K562 (cell line): ENCODE results near the gene DCUN1D3. TPM values are rescaled to one million over a fixed set of nuclear protein-coding genes. Genes with fewer than 3 reads are reported as not detected.

Experiments
- BCL6 ChIP-seq: fragments of 250-450 bp; sonication (Bioruptor Pico); IDR thresholded peaks from 2 replicates; pipeline ENCODE4 v1.4.0; 2020
- CBFA2T2 ChIP-seq: fragments of 450-650 bp; conservative IDR thresholded peaks from 2 replicates; pipeline ENCODE4 v1.6.1; 2017; ENCODE audit warnings: mild to moderate bottlenecking
- E4F1 ChIP-seq: fragments of 250-450 bp; sonication (Bioruptor Pico); IDR thresholded peaks from 2 replicates; pipeline ENCODE4 v1.5.0; 2021; ENCODE audit warnings: mild to moderate bottlenecking, borderline replicate concordance
- HMGN3 ChIP-seq: IDR thresholded peaks from 2 replicates; pipeline ENCODE4 v1.6.1; 2011; ENCODE audit warnings: borderline replicate concordance, low read depth, mild to moderate bottlenecking, mixed read lengths, low read length; ENCODE audit not compliant: insufficient read length; ENCODE audit errors: extremely low read depth
- HNRNPL ChIP-seq: fragments of 200-400 bp; formaldehyde crosslinking; IDR thresholded peaks from 2 replicates; pipeline ENCODE4 v1.6.1; 2017; ENCODE audit warnings: low read depth, mild to moderate bottlenecking, low read length
- KDM1A ChIP-seq, 2 experiments: fragments of 450-650 bp; IDR thresholded peaks; 2 replicates each; pipeline ENCODE4 v1.6.1; 2016; ENCODE audit warnings: mild to moderate bottlenecking in 2 of 2
- L3MBTL2 ChIP-seq: fragments of 450-650 bp; IDR thresholded peaks from 2 replicates; pipeline ENCODE4 v1.6.1; 2016; ENCODE audit warnings: mild to moderate bottlenecking, moderate library complexity
- NCOA4 ChIP-seq: fragments of 450-650 bp; IDR thresholded peaks from 2 replicates; pipeline ENCODE4 v1.6.1; 2018; ENCODE audit warnings: mild to moderate bottlenecking; ENCODE audit not compliant: partially characterized antibody
- NCOR1 ChIP-seq: fragments of 450-650 bp; IDR thresholded peaks from 2 replicates; pipeline ENCODE4 v1.6.1; 2016; ENCODE audit warnings: mild to moderate bottlenecking, moderate library complexity
- RBM25 ChIP-seq: fragments of 200-400 bp; formaldehyde crosslinking; IDR thresholded peaks from 2 replicates; pipeline ENCODE4 v1.6.1; 2018; ENCODE audit warnings: low read length, low read depth, moderate library complexity; ENCODE audit not compliant: severe bottlenecking
- SMAD1 ChIP-seq: fragments of 150-350 bp; IDR thresholded peaks from 2 replicates; pipeline ENCODE4 v1.6.1; 2014; ENCODE audit warnings: low read length, low read depth; ENCODE audit not compliant: partially characterized antibody
- SMARCA4 ChIP-seq: fragments of 450-650 bp; IDR thresholded peaks from 2 replicates; pipeline ENCODE4 v1.6.1; 2016
- SPI1 ChIP-seq: IDR thresholded peaks from 2 replicates; pipeline ENCODE4 v1.6.1; 2011; ENCODE audit warnings: low read depth, low read length, control low read depth, borderline replicate concordance
- SRSF1 ChIP-seq: fragments of 200-400 bp; formaldehyde crosslinking; IDR thresholded peaks from 2 replicates; pipeline ENCODE4 v1.6.1; 2017; ENCODE audit warnings: mild to moderate bottlenecking, low read depth, low read length, moderate library complexity
- TAF7 ChIP-seq: fragments of 450-650 bp; IDR thresholded peaks from 2 replicates; pipeline ENCODE4 v1.6.1; 2016; ENCODE audit warnings: missing genetic modification characterization, missing compliant biosample characterization
- ZBED1 ChIP-seq: IDR thresholded peaks from 2 replicates; pipeline ENCODE4 v1.6.1; 2014
- ZNF175 ChIP-seq: fragments of 200-800 bp; sonication (Bioruptor generic); IDR thresholded peaks from 2 replicates; pipeline ENCODE4 v1.6.1; 2016; ENCODE audit warnings: low read depth, mild to moderate bottlenecking, missing genetic modification characterization, missing compliant biosample characterization
- ZNF316 ChIP-seq: fragments of 450-650 bp; IDR thresholded peaks from 2 replicates; pipeline ENCODE4 v1.6.1; 2016
- ZNF695 ChIP-seq: fragments of 450-650 bp; formaldehyde crosslinking; IDR thresholded peaks from 2 replicates; pipeline ENCODE4 v1.4.0; 2020; ENCODE audit warnings: mild to moderate bottlenecking, moderate library complexity
- ZNF766 ChIP-seq: fragments of 200-800 bp; sonication (Bioruptor generic); conservative IDR thresholded peaks from 2 replicates; pipeline ENCODE4 v1.6.1; 2016; ENCODE audit warnings: missing genetic modification characterization, missing compliant biosample characterization
- polyA plus RNA-seq, 8 experiments: library from polyadenylated mRNA; depleted of rRNA in 4 of 8; stranded (reverse) in 5 of 8; unstranded in 3 of 8; fragments of >200 nt; fragmentation: Nextera tagmentation in 2 of 8; fragmentation: Illumina TruSeq in 1 of 8; extraction: Ambion mirVana in 2 of 8; extraction: Trizol in 1 of 8; gene quantifications; 2 replicates each; pipeline versions ENCODE4 v1.2.1 to v1.2.3, GENCODE V29; 2011 to 2014; ENCODE audit warnings: inconsistent platforms in 1 of 8, missing spikeins in 1 of 8
- total RNA-seq, 7 experiments: library from RNA; depleted of rRNA in 6 of 7; stranded (reverse); fragments of >200 nt in 6 of 7; fragmentation: Illumina TruSeq in 2 of 7; extraction: Trizol in 2 of 7; gene quantifications; 2 replicates each; pipeline versions ENCODE4 v1.2.1 to v1.2.3, GENCODE V29; 2011 to 2021; ENCODE audit warnings: low replicate concordance in 1 of 7
- TF ChIP-seq, protein P1 (sequence below), 2 experiments: IDR thresholded peaks; 2 replicates each; pipeline ENCODE4 v1.6.1; 2011; ENCODE audit warnings: borderline replicate concordance in 1 of 2, control low read depth in 1 of 2, low read depth in 1 of 2, low read length in 1 of 2, mild to moderate bottlenecking in 1 of 2, mixed read lengths in 1 of 2, moderate library complexity in 1 of 2; ENCODE audit not compliant: insufficient read depth in 1 of 2, insufficient read length in 1 of 2, poor library complexity in 1 of 2, severe bottlenecking in 1 of 2; ENCODE audit errors: extremely low read depth in 1 of 2
- TF ChIP-seq, protein P2 (sequence below): fragments of 450-650 bp; conservative IDR thresholded peaks from 2 replicates; pipeline ENCODE4 v1.6.1; 2016; ENCODE audit warnings: missing genetic modification characterization, low read depth, mild to moderate bottlenecking, missing compliant biosample characterization, moderate library complexity
- TF ChIP-seq, protein P3 (sequence below): fragments of 450-650 bp; IDR thresholded peaks from 2 replicates; pipeline ENCODE4 v1.6.1; 2014; ENCODE audit warnings: low read depth, mild to moderate bottlenecking, moderate library complexity, borderline replicate concordance

The DCUN1D3 gene
- total and polyA plus RNA-seq, 9 of the 15 experiments (the other 6 are each of a cell fraction or from before 2014, with no cell fraction given): 1.0 to 4.7 (median 2.2) TPM

DNA sequence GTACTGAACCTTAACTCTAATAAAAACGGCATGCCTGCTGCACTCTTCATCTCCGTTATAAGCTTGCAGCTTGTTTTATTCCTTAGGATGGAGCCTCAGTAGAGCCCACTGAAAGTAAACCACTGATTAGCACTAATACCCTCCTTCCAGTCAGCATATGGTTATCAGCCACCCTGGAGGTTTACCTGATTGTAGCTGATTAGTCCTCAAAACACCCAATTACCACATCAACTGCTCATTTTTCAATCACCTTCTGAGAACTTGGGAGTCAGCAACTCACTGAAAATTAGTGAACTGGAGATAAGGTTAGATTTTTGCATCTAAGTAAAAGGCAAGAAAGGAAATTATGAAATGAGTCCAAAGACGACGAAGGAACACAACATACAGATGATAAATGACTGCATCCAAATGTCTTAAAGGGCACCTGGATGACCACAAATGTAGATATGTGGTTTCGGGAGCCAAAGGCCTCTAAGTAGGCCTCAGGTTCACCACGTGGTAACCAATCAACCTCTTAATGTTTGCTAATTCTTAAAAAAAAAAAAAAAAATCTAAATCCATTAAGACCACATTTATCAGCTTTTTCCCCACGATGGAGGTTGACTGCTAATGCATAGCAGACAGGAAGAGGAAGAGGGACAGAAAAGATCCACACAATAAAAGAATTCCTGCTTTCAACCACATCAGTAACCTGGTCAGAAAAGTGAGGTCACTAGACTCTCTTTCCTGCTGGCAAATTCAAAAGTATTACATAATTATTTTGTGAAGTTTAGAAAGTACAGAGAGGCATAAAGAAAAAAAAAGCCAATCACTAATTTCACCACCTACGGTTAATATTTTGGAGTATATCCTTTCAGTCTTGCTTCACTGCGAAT, 28.0 kb downstream of the DCUN1D3 start (continued):
- no peak for TF ChIP-seq SRSF1
- TF ChIP-seq ZNF175: no peak
- no peak for TF ChIP-seq ZNF316
- TF ChIP-seq NCOR1: peak; percentile 31; the same call in 1 of the 2 replicates
- TF ChIP-seq HMGN3: no peak
- peak; percentile 46 for TF ChIP-seq CBFA2T2
- TF ChIP-seq ZBED1: no peak
- TF ChIP-seq BCL6: no peak
- TF ChIP-seq ZNF695 (CRISPR knock-in tag): no peak
- TF ChIP-seq, protein P1, sequence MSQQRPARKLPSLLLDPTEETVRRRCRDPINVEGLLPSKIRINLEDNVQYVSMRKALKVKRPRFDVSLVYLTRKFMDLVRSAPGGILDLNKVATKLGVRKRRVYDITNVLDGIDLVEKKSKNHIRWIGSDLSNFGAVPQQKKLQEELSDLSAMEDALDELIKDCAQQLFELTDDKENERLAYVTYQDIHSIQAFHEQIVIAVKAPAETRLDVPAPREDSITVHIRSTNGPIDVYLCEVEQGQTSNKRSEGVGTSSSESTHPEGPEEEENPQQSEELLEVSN (IDR thresholded peaks at IDR 0.05; ENCODE audit: borderline replicate concordance in 1 of 2, extremely low read depth in 1 of 2, insufficient read depth in 1 of 2, insufficient read length in 1 of 2, low read depth in 1 of 2, low read length in 1 of 2, poor library complexity in 1 of 2, severe bottlenecking in 1 of 2): no peak
- no peak for TF ChIP-seq RBM25
- TF ChIP-seq, protein P2, sequence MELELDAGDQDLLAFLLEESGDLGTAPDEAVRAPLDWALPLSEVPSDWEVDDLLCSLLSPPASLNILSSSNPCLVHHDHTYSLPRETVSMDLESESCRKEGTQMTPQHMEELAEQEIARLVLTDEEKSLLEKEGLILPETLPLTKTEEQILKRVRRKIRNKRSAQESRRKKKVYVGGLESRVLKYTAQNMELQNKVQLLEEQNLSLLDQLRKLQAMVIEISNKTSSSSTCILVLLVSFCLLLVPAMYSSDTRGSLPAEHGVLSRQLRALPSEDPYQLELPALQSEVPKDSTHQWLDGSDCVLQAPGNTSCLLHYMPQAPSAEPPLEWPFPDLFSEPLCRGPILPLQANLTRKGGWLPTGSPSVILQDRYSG (tag): no peak
- no peak for TF ChIP-seq HNRNPL
- TF ChIP-seq TAF7 (tag): no peak
- TF ChIP-seq SPI1: no peak
- TF ChIP-seq, protein P3, sequence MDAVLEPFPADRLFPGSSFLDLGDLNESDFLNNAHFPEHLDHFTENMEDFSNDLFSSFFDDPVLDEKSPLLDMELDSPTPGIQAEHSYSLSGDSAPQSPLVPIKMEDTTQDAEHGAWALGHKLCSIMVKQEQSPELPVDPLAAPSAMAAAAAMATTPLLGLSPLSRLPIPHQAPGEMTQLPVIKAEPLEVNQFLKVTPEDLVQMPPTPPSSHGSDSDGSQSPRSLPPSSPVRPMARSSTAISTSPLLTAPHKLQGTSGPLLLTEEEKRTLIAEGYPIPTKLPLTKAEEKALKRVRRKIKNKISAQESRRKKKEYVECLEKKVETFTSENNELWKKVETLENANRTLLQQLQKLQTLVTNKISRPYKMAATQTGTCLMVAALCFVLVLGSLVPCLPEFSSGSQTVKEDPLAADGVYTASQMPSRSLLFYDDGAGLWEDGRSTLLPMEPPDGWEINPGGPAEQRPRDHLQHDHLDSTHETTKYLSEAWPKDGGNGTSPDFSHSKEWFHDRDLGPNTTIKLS: no peak
- TF ChIP-seq SMAD1: no peak
- no peak for TF ChIP-seq ZNF766 (CRISPR knock-in tag)
- TF ChIP-seq E4F1 (CRISPR knock-in tag): no peak
- TF ChIP-seq NCOA4: no peak
- TF ChIP-seq SMARCA4: 0 out of 2 replicates have a peak, but pooled peaks have one; percentile 15
- peak in 1 of 2 experiments; percentile 6; a peak in 1 of 4 replicates for TF ChIP-seq KDM1A (IDR thresholded peaks at IDR 0.05)
- TF ChIP-seq L3MBTL2: no peak
